ENCODE measurements around the gene LRRK1. TPM values are rescaled to one million over a fixed set of nuclear protein-coding genes. Genes with fewer than 3 reads are reported as not detected.
A peak's percentile ranks its signal among the peaks of the same experiment; 100 is the strongest.

LRRK1 gene
- total RNA-seq, 1 donor from 2014 or later: not detected

GRCh38 chr15:100924436-100924835 lies 5.3 kb downstream of the LRRK1 start:
- H3F3A ChIP-seq (ENCODE audit: low read depth): no peaks in the 10 kb centered on the region
- no peaks in the 10 kb centered on the region for H3K9me3 Mint-ChIP-seq
- H3K4me2 ChIP-seq: no peak overlapping the region
- peaks cover 42% of the 10 kb centered on the region for H3K27me3 Mint-ChIP-seq (ENCODE audit: insufficient read depth, low read depth)
- H3K9me3 ChIP-seq (ENCODE audit: low read depth): no peaks in the 10 kb centered on the region
- H3K4me1 Mint-ChIP-seq: peaks cover 17% of the 10 kb centered on the region
- H2AFZ ChIP-seq (replicated peaks): no peak overlapping the region
- H3K4me3 Mint-ChIP-seq: no peak overlapping the region
- no peak overlapping the region for H3K9ac ChIP-seq
- H3K4me3 ChIP-seq: no peak overlapping the region
- no peaks in the 10 kb centered on the region for H3K36me3 ChIP-seq
- H3K27ac Mint-ChIP-seq: no peak overlapping the region
- H3K27me3 ChIP-seq: peaks cover 59% of the 10 kb centered on the region
- peaks cover 14% of the 10 kb centered on the region for H3K4me1 ChIP-seq
- TF ChIP-seq EZH2phosphoT487 (IDR thresholded peaks at IDR 0.05) (no peak), EZH2 (IDR thresholded peaks at IDR 0.05) (no peak), CTCF (IDR thresholded peaks at IDR 0.05) (no peak)
- DNase-seq (ENCODE audit: low spot score): no peak
- no peaks in the 10 kb centered on the region for H3K36me3 Mint-ChIP-seq
- no peaks in the 10 kb centered on the region for H3K79me2 ChIP-seq (ENCODE audit: low read depth)
- H3K27ac ChIP-seq: no peak overlapping the region
- H4K20me1 ChIP-seq (ENCODE audit: low read depth): peaks cover 12% of the 10 kb centered on the region

GRCh38 chr15:100925480-100925879 lies 6.3 kb downstream of the LRRK1 start:
- Histone ChIP-seq H3K79me2 (ENCODE audit: low read depth) (no peaks in the 10 kb centered on the region), H3K9ac (no peak overlapping the region), H3K27me3 (peaks cover 49% of the 10 kb centered on the region), H3K4me1 (peaks cover 16% of the 10 kb centered on the region), H4K20me1 (ENCODE audit: low read depth) (peaks cover 7% of the 10 kb centered on the region), H3K4me2 (no peak overlapping the region), H2AFZ (replicated peaks) (no peak overlapping the region), H3K27ac (no peak overlapping the region), H3K36me3 (no peaks in the 10 kb centered on the region), H3F3A (ENCODE audit: low read depth) (no peaks in the 10 kb centered on the region), H3K4me3 (no peak overlapping the region), H3K9me3 (ENCODE audit: low read depth) (no peaks in the 10 kb centered on the region)
- Mint-ChIP-seq H3K36me3 (no peaks in the 10 kb centered on the region), H3K27me3 (ENCODE audit: insufficient read depth, low read depth) (peaks cover 34% of the 10 kb centered on the region), H3K4me1 (peaks cover 19% of the 10 kb centered on the region), H3K4me3 (no peak overlapping the region), H3K27ac (no peak overlapping the region), H3K9me3 (no peaks in the 10 kb centered on the region)
- no peak for TF ChIP-seq EZH2phosphoT487 (IDR thresholded peaks at IDR 0.05)
- no peak for TF ChIP-seq CTCF (IDR thresholded peaks at IDR 0.05)
- TF ChIP-seq EZH2 (IDR thresholded peaks at IDR 0.05): no peak
- DNase-seq (ENCODE audit: low spot score): no peak

GRCh38 chr15:100926258-100926657 lies 7.1 kb downstream of the LRRK1 start:
- peaks cover 27% of the 10 kb centered on the region for H3K27me3 Mint-ChIP-seq (ENCODE audit: insufficient read depth, low read depth)
- peaks cover 41% of the 10 kb centered on the region for H3K27me3 ChIP-seq

More at GRCh38 chr15:100926258-100926657, 7.1 kb downstream of the LRRK1 start:
- no peaks in the 10 kb centered on the region for H3F3A ChIP-seq (ENCODE audit: low read depth)
- H3K4me3 Mint-ChIP-seq: no peak overlapping the region
- no peak overlapping the region for H3K9ac ChIP-seq
- H3K4me1 ChIP-seq: peaks cover 16% of the 10 kb centered on the region
- no peaks in the 10 kb centered on the region for H3K9me3 Mint-ChIP-seq
- no peaks in the 10 kb centered on the region for H3K79me2 ChIP-seq (ENCODE audit: low read depth)
- no peaks in the 10 kb centered on the region for H3K36me3 Mint-ChIP-seq
- H3K4me2 ChIP-seq: no peak overlapping the region
- TF ChIP-seq EZH2 (IDR thresholded peaks at IDR 0.05) (no peak), CTCF (IDR thresholded peaks at IDR 0.05) (peak; percentile 41), EZH2phosphoT487 (IDR thresholded peaks at IDR 0.05) (no peak)
- H3K27ac ChIP-seq: no peak overlapping the region
- H3K27ac Mint-ChIP-seq: no peak overlapping the region
- no peaks in the 10 kb centered on the region for H3K9me3 ChIP-seq (ENCODE audit: low read depth)
- H3K36me3 ChIP-seq: no peaks in the 10 kb centered on the region
- H3K4me3 ChIP-seq: no peak overlapping the region
- H3K4me1 Mint-ChIP-seq: peaks cover 24% of the 10 kb centered on the region
- no peaks in the 10 kb centered on the region for H4K20me1 ChIP-seq (ENCODE audit: low read depth)
- peak; percentile 38 for DNase-seq (ENCODE audit: low spot score)
- no peak overlapping the region for H2AFZ ChIP-seq (replicated peaks)

All from neural progenitor cell (in vitro differentiated cells).